ENCODE data around the gene GCLC. TPM values are rescaled to one million over a fixed set of nuclear protein-coding genes. Genes with fewer than 3 reads are reported as not detected.

The GCLC gene
- polyA plus RNA-seq (2013, experiment 1 of 2): 11.2 TPM
- polyA plus RNA-seq (2013, experiment 2 of 2): 10.6 TPM

DNA sequence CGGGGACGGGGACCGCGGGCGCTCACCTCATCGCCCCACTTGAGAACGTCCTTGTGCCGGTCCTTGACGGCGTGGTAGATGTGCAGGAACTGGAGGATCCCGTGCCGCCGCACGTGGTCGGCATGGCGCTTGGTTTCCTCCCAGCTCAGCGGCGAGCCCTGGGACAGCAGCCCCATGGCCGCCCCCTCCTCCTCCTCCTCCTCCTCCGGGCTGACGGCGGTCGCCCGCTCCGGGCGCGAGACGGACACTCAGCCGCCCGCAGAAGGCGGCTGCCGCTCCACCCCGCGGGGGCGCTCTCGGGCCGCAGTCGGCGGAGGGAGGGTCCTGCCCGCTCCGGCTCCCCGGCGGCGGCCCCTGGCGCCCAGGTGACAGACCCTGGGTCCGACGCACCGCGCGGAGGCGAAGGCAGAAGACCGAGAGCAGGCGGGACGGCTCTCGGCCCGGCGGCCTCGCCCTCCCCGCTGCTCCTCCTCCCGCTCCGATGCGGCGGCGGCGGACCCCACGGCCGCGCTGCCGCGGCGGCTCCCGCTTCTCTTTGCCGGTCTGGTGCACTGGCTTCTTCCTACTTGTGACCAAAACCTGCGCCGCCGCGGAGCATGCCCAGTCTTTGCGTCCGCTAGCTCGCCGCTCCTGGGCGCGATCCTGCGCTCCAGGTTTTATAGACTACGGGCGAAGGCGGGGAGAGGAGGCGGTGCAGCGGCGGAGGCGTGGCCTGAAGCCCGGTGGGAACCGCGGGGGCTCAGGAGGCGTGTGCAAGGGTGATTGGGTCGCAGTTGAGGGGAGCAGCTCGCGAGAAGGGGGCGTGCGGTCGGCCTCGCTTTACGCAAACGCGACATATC lies at the start of gene GCLC:
Gene GCLC (minus strand): TSS at position 632 of the 839 bp plus-strand sequence. CDS start 456 bp downstream, at position 176.
- H3K36me3 ChIP-seq (ENCODE audit: control insufficient read depth, insufficient read depth, low read length): no peaks in the 10 kb centered on the region
- peak within 1 kb of the TSS; percentile 77 for H3K4me3 ChIP-seq (ENCODE audit: extremely low read depth, insufficient read depth, low read length, poor library complexity, severe bottlenecking)
- peaks cover 8% of the 10 kb centered on the region for H3K4me1 ChIP-seq (ENCODE audit: control insufficient read depth, insufficient read depth, low read length, poor library complexity, severe bottlenecking)
- H3K27ac ChIP-seq (ENCODE audit: low read depth, low read length, severe bottlenecking): peak within 1 kb of the TSS; percentile 93
- 0 to 1% methylated on average over 40 to 55 of the region's 105 CpGs for WGBS, 2 experiments (ENCODE audit: insufficient coverage in 2 of 2)
- H3K9me3 ChIP-seq (ENCODE audit: control insufficient read depth, low read length): no peaks in the 10 kb centered on the region

DNA sequence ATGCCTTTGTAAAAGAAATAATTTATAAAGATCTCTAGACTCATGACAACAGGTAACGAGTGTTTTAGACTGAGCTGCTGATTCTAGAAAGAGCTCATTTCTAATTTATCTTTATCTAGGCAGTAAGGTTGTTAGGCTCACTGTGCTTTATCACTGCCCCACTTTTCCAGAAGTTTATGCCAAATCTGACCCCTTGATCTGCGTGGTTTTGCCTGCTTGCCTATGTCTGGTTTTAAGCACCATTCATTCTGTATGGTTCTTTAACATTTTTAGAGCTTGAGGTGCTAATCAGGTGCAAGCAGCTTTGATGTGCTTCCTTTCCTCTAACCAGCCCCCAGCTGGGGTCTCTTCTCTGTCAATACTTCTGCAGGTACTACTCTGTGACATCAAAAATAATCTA lies 49.7 kb upstream of the GCLC start:
- no peaks in the 10 kb centered on the region for H3K36me3 ChIP-seq (ENCODE audit: control insufficient read depth, insufficient read depth, low read length)
- H3K9me3 ChIP-seq (ENCODE audit: control insufficient read depth, low read length): no peaks in the 10 kb centered on the region
- H3K27ac ChIP-seq (ENCODE audit: low read depth, low read length, severe bottlenecking): no peak overlapping the region
- H3K4me1 ChIP-seq (ENCODE audit: control insufficient read depth, insufficient read depth, low read length, poor library complexity, severe bottlenecking): no peaks in the 10 kb centered on the region
- WGBS, 2 experiments (ENCODE audit: insufficient coverage in 2 of 2): 67 to 100% methylated on average over 1 of the region's 2 CpGs
- no peak overlapping the region for H3K4me3 ChIP-seq (ENCODE audit: extremely low read depth, insufficient read depth, low read length, poor library complexity, severe bottlenecking)

DNA sequence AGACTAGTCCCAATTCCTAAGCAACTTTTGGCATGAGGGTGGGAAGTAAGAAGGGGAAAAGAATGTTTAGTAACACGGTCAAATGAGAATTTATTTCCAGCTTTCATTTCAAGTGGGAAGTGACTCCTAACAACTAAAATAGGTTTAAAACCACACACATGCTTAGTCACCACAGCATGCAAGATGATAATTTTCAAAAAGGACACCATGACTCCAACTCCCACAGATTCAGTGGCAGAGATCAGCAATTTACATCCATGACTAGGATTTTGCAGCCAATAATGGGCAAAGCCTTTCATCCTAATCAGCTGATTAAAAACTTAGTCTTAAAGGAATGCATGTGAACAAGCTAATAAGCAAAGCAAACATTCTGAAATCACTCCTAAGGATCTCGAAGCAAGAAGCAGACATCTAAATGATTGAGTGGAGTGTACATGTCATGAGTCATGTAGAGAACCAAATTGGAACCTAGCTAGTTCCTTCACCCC lies 48.1 kb upstream of the GCLC start:
- Histone ChIP-seq H3K4me1 (ENCODE audit: control insufficient read depth, insufficient read depth, low read length, poor library complexity, severe bottlenecking) (no peaks in the 10 kb centered on the region), H3K36me3 (ENCODE audit: control insufficient read depth, insufficient read depth, low read length) (no peaks in the 10 kb centered on the region), H3K27ac (ENCODE audit: low read depth, low read length, severe bottlenecking) (no peak overlapping the region), H3K9me3 (ENCODE audit: control insufficient read depth, low read length) (no peaks in the 10 kb centered on the region), H3K4me3 (ENCODE audit: extremely low read depth, insufficient read depth, low read length, poor library complexity, severe bottlenecking) (no peak overlapping the region)
- no CpG with 5 or more reads among the region's 2 CpGs for WGBS, 2 experiments (ENCODE audit: insufficient coverage in 2 of 2)

- Histone ChIP-seq H3K9me3 (ENCODE audit: control insufficient read depth, low read length) (no peaks in the 10 kb centered on the region), H3K4me1 (ENCODE audit: control insufficient read depth, insufficient read depth, low read length, poor library complexity, severe bottlenecking) (no peaks in the 10 kb centered on the region), H3K27ac (ENCODE audit: low read depth, low read length, severe bottlenecking) (no peak overlapping the region), H3K4me3 (ENCODE audit: extremely low read depth, insufficient read depth, low read length, poor library complexity, severe bottlenecking) (no peak overlapping the region), H3K36me3 (ENCODE audit: control insufficient read depth, insufficient read depth, low read length) (no peaks in the 10 kb centered on the region)
Measured at GRCh38 chr6:53591873-53592272, 47.0 kb upstream of the GCLC start.

DNA sequence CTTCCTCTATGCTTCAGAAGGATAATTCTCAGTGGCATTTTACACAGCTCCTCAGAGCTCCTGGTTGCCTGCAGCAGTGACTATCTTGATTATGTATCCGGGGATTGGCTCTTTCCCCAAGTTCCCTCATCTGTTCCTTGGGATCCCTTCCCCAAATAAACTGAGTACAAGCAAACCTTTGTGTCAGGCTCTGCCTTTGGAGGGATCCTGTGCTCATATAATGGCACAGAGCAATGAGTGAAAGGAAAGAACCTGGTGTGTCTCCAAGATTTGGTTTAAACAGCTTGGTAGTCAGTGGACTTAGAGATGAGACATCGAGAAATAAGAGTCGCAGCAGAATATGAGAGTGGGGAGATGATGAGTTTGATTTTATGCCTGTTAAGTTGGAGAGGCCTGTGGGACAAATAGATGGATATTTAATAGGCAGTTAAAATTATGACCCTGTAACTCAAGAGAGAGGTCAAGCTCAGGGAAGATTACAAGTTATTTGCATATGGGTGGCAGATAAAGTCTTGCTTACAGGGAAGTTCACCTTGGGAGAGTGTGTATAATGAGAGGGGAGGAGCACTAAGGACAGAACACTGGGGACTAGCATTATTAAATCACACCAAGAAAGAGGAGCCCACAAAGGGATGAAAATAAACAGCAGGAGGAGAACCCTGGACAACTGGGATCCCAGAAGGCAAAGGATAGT lies 44.1 kb upstream of the GCLC start:
- Histone ChIP-seq H3K4me1 (ENCODE audit: control insufficient read depth, insufficient read depth, low read length, poor library complexity, severe bottlenecking) (no peaks in the 10 kb centered on the region), H3K27ac (ENCODE audit: low read depth, low read length, severe bottlenecking) (no peak overlapping the region), H3K9me3 (ENCODE audit: control insufficient read depth, low read length) (no peaks in the 10 kb centered on the region), H3K4me3 (ENCODE audit: extremely low read depth, insufficient read depth, low read length, poor library complexity, severe bottlenecking) (no peak overlapping the region), H3K36me3 (ENCODE audit: control insufficient read depth, insufficient read depth, low read length) (no peaks in the 10 kb centered on the region)
- 94 to 100% methylated on average over 3 of the region's 3 CpGs for WGBS, 2 experiments (ENCODE audit: insufficient coverage in 2 of 2)

DNA sequence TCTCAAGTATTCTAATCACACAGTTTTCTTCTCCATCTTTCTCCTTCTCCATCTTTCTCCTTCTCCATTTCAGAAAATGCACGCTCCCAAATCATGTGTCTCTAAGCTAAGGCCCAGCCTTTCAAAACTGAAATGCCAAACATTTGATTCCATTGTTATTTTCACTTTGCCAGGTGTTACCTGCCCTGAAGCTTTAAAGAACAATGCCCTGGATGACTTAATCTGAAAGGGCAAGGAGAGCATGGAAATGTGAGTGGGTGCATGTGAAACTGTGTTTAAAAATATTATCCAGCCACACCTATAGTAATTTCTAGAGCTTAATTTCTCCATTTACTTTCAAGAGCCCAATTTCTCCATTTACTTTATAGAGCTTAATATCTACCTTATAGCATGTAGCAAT lies 42.4 kb upstream of the GCLC start:
- H3K4me3 ChIP-seq (ENCODE audit: extremely low read depth, insufficient read depth, low read length, poor library complexity, severe bottlenecking): no peak overlapping the region
- H3K4me1 ChIP-seq (ENCODE audit: control insufficient read depth, insufficient read depth, low read length, poor library complexity, severe bottlenecking): no peaks in the 10 kb centered on the region
- no peaks in the 10 kb centered on the region for H3K9me3 ChIP-seq (ENCODE audit: control insufficient read depth, low read length)
- no peak overlapping the region for H3K27ac ChIP-seq (ENCODE audit: low read depth, low read length, severe bottlenecking)
- WGBS, 2 experiments (ENCODE audit: insufficient coverage in 2 of 2): 44% methylated on average over 1 of the region's 1 CpG; no CpG with 5 or more reads in 1 of the 2 experiments
- no peaks in the 10 kb centered on the region for H3K36me3 ChIP-seq (ENCODE audit: control insufficient read depth, insufficient read depth, low read length)

- 91 to 92% methylated on average over 5 to 7 of the region's 7 CpGs for WGBS, 2 experiments (ENCODE audit: insufficient coverage in 2 of 2)
- no peaks in the 10 kb centered on the region for H3K9me3 ChIP-seq (ENCODE audit: control insufficient read depth, low read length)
- no peak overlapping the region for H3K4me3 ChIP-seq (ENCODE audit: extremely low read depth, insufficient read depth, low read length, poor library complexity, severe bottlenecking)
- no peaks in the 10 kb centered on the region for H3K4me1 ChIP-seq (ENCODE audit: control insufficient read depth, insufficient read depth, low read length, poor library complexity, severe bottlenecking)
- H3K27ac ChIP-seq (ENCODE audit: low read depth, low read length, severe bottlenecking): no peak overlapping the region
- no peaks in the 10 kb centered on the region for H3K36me3 ChIP-seq (ENCODE audit: control insufficient read depth, insufficient read depth, low read length)
Measured at GRCh38 chr6:53585208-53585900, 40.5 kb upstream of the GCLC start.

- H3K27ac ChIP-seq (ENCODE audit: low read depth, low read length, severe bottlenecking): no peak overlapping the region
- 96 to 100% methylated on average over 2 of the region's 2 CpGs for WGBS, 2 experiments (ENCODE audit: insufficient coverage in 2 of 2)
Measured at GRCh38 chr6:53584726-53585125, 39.8 kb upstream of the GCLC start.

DNA sequence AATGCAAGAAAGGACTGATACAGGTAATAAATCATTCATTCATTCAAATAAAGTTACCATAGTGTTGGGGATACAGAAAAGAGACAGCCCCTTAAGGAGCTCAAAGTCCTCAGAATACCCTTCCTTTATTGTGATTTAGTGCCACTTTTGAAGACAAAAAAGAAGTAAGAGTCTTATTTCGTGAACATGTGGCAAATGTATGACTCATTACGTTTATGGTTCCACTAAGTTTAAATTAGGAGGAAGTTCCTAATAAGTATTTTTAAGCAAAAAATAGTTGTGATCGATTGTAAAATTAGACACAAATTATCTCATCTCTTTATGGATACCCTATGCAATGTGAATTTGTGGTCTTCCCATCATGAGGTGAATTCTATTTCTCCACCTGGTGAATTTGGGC lies 38.5 kb upstream of the GCLC start:
- Histone ChIP-seq H3K4me3 (ENCODE audit: extremely low read depth, insufficient read depth, low read length, poor library complexity, severe bottlenecking) (no peak overlapping the region), H3K9me3 (ENCODE audit: control insufficient read depth, low read length) (no peaks in the 10 kb centered on the region), H3K27ac (ENCODE audit: low read depth, low read length, severe bottlenecking) (no peak overlapping the region), H3K36me3 (ENCODE audit: control insufficient read depth, insufficient read depth, low read length) (no peaks in the 10 kb centered on the region), H3K4me1 (ENCODE audit: control insufficient read depth, insufficient read depth, low read length, poor library complexity, severe bottlenecking) (no peaks in the 10 kb centered on the region)
- 82% methylated on average over 2 of the region's 3 CpGs; no CpG with 5 or more reads in 1 of the 2 experiments for WGBS, 2 experiments (ENCODE audit: insufficient coverage in 2 of 2)

More at GRCh38 chr6:53584726-53585125, 39.8 kb upstream of the GCLC start:
- Histone ChIP-seq H3K9me3 (ENCODE audit: control insufficient read depth, low read length) (no peaks in the 10 kb centered on the region), H3K4me3 (ENCODE audit: extremely low read depth, insufficient read depth, low read length, poor library complexity, severe bottlenecking) (no peak overlapping the region), H3K36me3 (ENCODE audit: control insufficient read depth, insufficient read depth, low read length) (no peaks in the 10 kb centered on the region), H3K4me1 (ENCODE audit: control insufficient read depth, insufficient read depth, low read length, poor library complexity, severe bottlenecking) (no peaks in the 10 kb centered on the region)

GRCh38 chr6:53582963-53583362 lies 38.1 kb upstream of the GCLC start:
- WGBS, 2 experiments (ENCODE audit: insufficient coverage in 2 of 2): 88% methylated on average over 1 of the region's 2 CpGs; no CpG with 5 or more reads in 1 of the 2 experiments
- Histone ChIP-seq H3K9me3 (ENCODE audit: control insufficient read depth, low read length) (no peaks in the 10 kb centered on the region), H3K4me1 (ENCODE audit: control insufficient read depth, insufficient read depth, low read length, poor library complexity, severe bottlenecking) (no peaks in the 10 kb centered on the region), H3K27ac (ENCODE audit: low read depth, low read length, severe bottlenecking) (no peak overlapping the region), H3K4me3 (ENCODE audit: extremely low read depth, insufficient read depth, low read length, poor library complexity, severe bottlenecking) (no peak overlapping the region), H3K36me3 (ENCODE audit: control insufficient read depth, insufficient read depth, low read length) (no peaks in the 10 kb centered on the region)
